ENCODE data around the gene UBR3. TPM values are rescaled to one million over a fixed set of nuclear protein-coding genes. Genes with fewer than 3 reads are reported as not detected.
"Not testable (repeated sequence)": the region's sequence is repeated elsewhere in the genome, so short reads cannot be mapped to it uniquely, and the experiment has no call there.

Gene UBR3
- total RNA-seq, 2 donors from 2014 or later = 20.4 to 24.8 TPM

- H3K36me3 Mint-ChIP-seq (ENCODE audit: low read depth) = peaks cover 75% of the 10 kb centered on the region
- H3K36me3 ChIP-seq (ENCODE audit: control insufficient read depth, insufficient read depth, low read length) = peaks cover 82% of the 10 kb centered on the region
- H3K4me1 ChIP-seq (ENCODE audit: control insufficient read depth, insufficient read depth, low read length) = peaks cover 2% of the 10 kb centered on the region
- H3K27ac ChIP-seq (ENCODE audit: low read depth, low read length) = no peak overlapping the region
- peaks cover 20% of the 10 kb centered on the region for H3K9me3 ChIP-seq (ENCODE audit: control insufficient read depth, low read length)
- no peak overlapping the region for H3K27ac Mint-ChIP-seq
- no peak overlapping the region for H3K4me3 Mint-ChIP-seq
- H3K4me3 ChIP-seq (ENCODE audit: low read length) = no peak overlapping the region
- no peaks in the 10 kb centered on the region for H3K27me3 Mint-ChIP-seq (ENCODE audit: insufficient read depth)
- H3K27me3 ChIP-seq (ENCODE audit: control insufficient read depth, insufficient read depth, low read length, poor library complexity, severe bottlenecking) = no peaks in the 10 kb centered on the region
- DNase-seq = no peak
- H3K9me3 Mint-ChIP-seq = peaks cover 24% of the 10 kb centered on the region
- H3K9ac ChIP-seq (ENCODE audit: extremely low read depth, low read length, poor library complexity, severe bottlenecking) = no peak overlapping the region
- TF ChIP-seq CTCF (conservative IDR thresholded peaks at IDR 0.05) = no peak
- H3K4me1 Mint-ChIP-seq = peaks cover 10% of the 10 kb centered on the region
Observed at GRCh38 chr2:169818241-169818640, 9.0 kb upstream of the UBR3 start.

- no peak for DNase-seq
- no peak overlapping the region for H3K4me3 ChIP-seq (ENCODE audit: low read length)
- Mint-ChIP-seq H3K27ac (peak overlapping the region; percentile 27), H3K4me3 (no peak overlapping the region), H3K36me3 (ENCODE audit: low read depth) (peaks cover 66% of the 10 kb centered on the region), H3K27me3 (ENCODE audit: insufficient read depth) (no peaks in the 10 kb centered on the region), H3K9me3 (peaks cover 24% of the 10 kb centered on the region), H3K4me1 (peaks cover 11% of the 10 kb centered on the region)
- no peak overlapping the region for H3K27ac ChIP-seq (ENCODE audit: low read depth, low read length)
- H3K27me3 ChIP-seq (ENCODE audit: control insufficient read depth, insufficient read depth, low read length, poor library complexity, severe bottlenecking) = no peaks in the 10 kb centered on the region
- H3K9me3 ChIP-seq (ENCODE audit: control insufficient read depth, low read length) = peaks cover 20% of the 10 kb centered on the region
- peaks cover 74% of the 10 kb centered on the region for H3K36me3 ChIP-seq (ENCODE audit: control insufficient read depth, insufficient read depth, low read length)
- H3K4me1 ChIP-seq (ENCODE audit: control insufficient read depth, insufficient read depth, low read length) = peaks cover 2% of the 10 kb centered on the region
- TF ChIP-seq CTCF (conservative IDR thresholded peaks at IDR 0.05) = no peak
- WGBS, 2 experiments (ENCODE audit: insufficient coverage in 1 of 2, insufficient read length in 1 of 2) = 90 to 100% methylated on average over 1 of the region's 1 CpG
- no peak overlapping the region for H3K9ac ChIP-seq (ENCODE audit: extremely low read depth, low read length, poor library complexity, severe bottlenecking)
Observed at GRCh38 chr2:169819106-169819505, 8.1 kb upstream of the UBR3 start.

- WGBS, 2 experiments (ENCODE audit: insufficient coverage in 1 of 2, insufficient read length in 1 of 2) = 94 to 96% methylated on average over 4 to 6 of the region's 7 CpGs
- H3K9ac ChIP-seq (ENCODE audit: extremely low read depth, low read length, poor library complexity, severe bottlenecking); DNase-seq; H3K27ac Mint-ChIP-seq; H3K4me3 ChIP-seq (ENCODE audit: low read length); H3K27ac ChIP-seq (ENCODE audit: low read depth, low read length); H3K4me3 Mint-ChIP-seq; H3K27me3 Mint-ChIP-seq (ENCODE audit: insufficient read depth); H3K4me1 ChIP-seq (ENCODE audit: control insufficient read depth, insufficient read depth, low read length); H3K27me3 ChIP-seq (ENCODE audit: control insufficient read depth, insufficient read depth, low read length, poor library complexity, severe bottlenecking): not testable (repeated sequence)
- Histone ChIP-seq H3K36me3 (ENCODE audit: control insufficient read depth, insufficient read depth, low read length) (peaks cover 66% of the 10 kb centered on the region), H3K9me3 (ENCODE audit: control insufficient read depth, low read length) (peaks cover 16% of the 10 kb centered on the region)
- peaks cover 58% of the 10 kb centered on the region for H3K36me3 Mint-ChIP-seq (ENCODE audit: low read depth)
- peaks cover 18% of the 10 kb centered on the region for H3K9me3 Mint-ChIP-seq
- peaks cover 11% of the 10 kb centered on the region for H3K4me1 Mint-ChIP-seq
Observed at GRCh38 chr2:169820101-169820500, 7.2 kb upstream of the UBR3 start.

GRCh38 chr2:169822036-169822435 is 5.2 kb upstream of the UBR3 start:
- H3K9me3 ChIP-seq (ENCODE audit: control insufficient read depth, low read length) = peaks cover 6% of the 10 kb centered on the region
- peaks cover 39% of the 10 kb centered on the region for H3K36me3 Mint-ChIP-seq (ENCODE audit: low read depth)
- no peak overlapping the region for H3K27ac Mint-ChIP-seq
- H3K4me3 Mint-ChIP-seq = no peak overlapping the region
- H3K36me3 ChIP-seq (ENCODE audit: control insufficient read depth, insufficient read depth, low read length) = peaks cover 46% of the 10 kb centered on the region
- H3K9me3 Mint-ChIP-seq = peaks cover 7% of the 10 kb centered on the region
- H3K4me1 ChIP-seq (ENCODE audit: control insufficient read depth, insufficient read depth, low read length) = peaks cover 2% of the 10 kb centered on the region
- no peak overlapping the region for H3K27ac ChIP-seq (ENCODE audit: low read depth, low read length)
- no peak overlapping the region for H3K4me3 ChIP-seq (ENCODE audit: low read length)
- DNase-seq = no peak
- WGBS, 2 experiments (ENCODE audit: insufficient coverage in 1 of 2, insufficient read length in 1 of 2) = 86 to 90% methylated on average over 2 of the region's 3 CpGs
- peaks cover 4% of the 10 kb centered on the region for H3K27me3 Mint-ChIP-seq (ENCODE audit: insufficient read depth)
- TF ChIP-seq CTCF (conservative IDR thresholded peaks at IDR 0.05) = no peak
- no peaks in the 10 kb centered on the region for H3K27me3 ChIP-seq (ENCODE audit: control insufficient read depth, insufficient read depth, low read length, poor library complexity, severe bottlenecking)
- peaks cover 11% of the 10 kb centered on the region for H3K4me1 Mint-ChIP-seq
- H3K9ac ChIP-seq (ENCODE audit: extremely low read depth, low read length, poor library complexity, severe bottlenecking) = no peak overlapping the region

Data from endodermal cell (in vitro differentiated cells).